HG02798 (cell line): ENCODE results near the gene ARL13B.
A peak's percentile ranks its signal among the peaks of the same experiment; 100 is the strongest.
"Not testable (repeated sequence)": the region's sequence is repeated elsewhere in the genome, so short reads cannot be mapped to it uniquely, and the experiment has no call there.

Experiments used
- ATAC-seq: cut with Tn5 transposase; IDR thresholded peaks from one replicate; pipeline ENCODE4 v1.9.1; 2021; ENCODE audit warnings: mild to moderate bottlenecking; ENCODE audit not compliant: unreplicated experiment, poor library complexity

ARL13B gene

GRCh38 chr3:93979850-93980676 is at the start of gene ARL13B:
Gene ARL13B (plus strand): TSS chr3:93980155. CDS start chr3:93980424, 269 bp downstream.
- peak; percentile 100 for ATAC-seq

GRCh38 chr3:93931597-93932229 is 48.2 kb upstream of the ARL13B start:
- ATAC-seq, result no peak

GRCh38 chr3:93934366-93935046 is 45.4 kb upstream of the ARL13B start:
- ATAC-seq, result no peak

- no peak for ATAC-seq
These were observed 43.4 kb upstream of the ARL13B start for GRCh38 chr3:93936549-93936948.

GRCh38 chr3:93937485-93937884 is 42.5 kb upstream of the ARL13B start:
- not testable (repeated sequence) for ATAC-seq

GRCh38 chr3:93949958-93950357 is 30.0 kb upstream of the ARL13B start:
- not testable (repeated sequence) for ATAC-seq

- no peak for ATAC-seq
These were observed 18.9 kb upstream of the ARL13B start for GRCh38 chr3:93961026-93961425.

GRCh38 chr3:93961489-93961888 is 18.5 kb upstream of the ARL13B start:
- no peak for ATAC-seq

GRCh38 chr3:93962798-93963197 is 17.2 kb upstream of the ARL13B start:
- no peak for ATAC-seq

- not testable (repeated sequence) for ATAC-seq
These were observed 14.8 kb upstream of the ARL13B start for GRCh38 chr3:93965106-93965505.

- no peak for ATAC-seq
These were observed 10.5 kb upstream of the ARL13B start for GRCh38 chr3:93969443-93969842.

GRCh38 chr3:93969997-93970396 is 10.0 kb upstream of the ARL13B start:
- no peak for ATAC-seq

GRCh38 chr3:93973131-93974126 is 6.5 kb upstream of the ARL13B start, which contains the start of gene PROS1:
Gene PROS1 (minus strand): TSS chr3:93973896. CDS start chr3:93973749, 147 bp downstream.
- ATAC-seq, result peak; percentile 90

GRCh38 chr3:93981649-93982048 is 1.7 kb downstream of the ARL13B start:
- ATAC-seq, result no peak

- ATAC-seq, result no peak
These were observed 3.5 kb downstream of the ARL13B start for GRCh38 chr3:93983408-93983807.

- no peak for ATAC-seq
These were observed 4.7 kb downstream of the ARL13B start for GRCh38 chr3:93984618-93985017.

GRCh38 chr3:93988283-93988682 is 8.3 kb downstream of the ARL13B start:
- ATAC-seq, result no peak

GRCh38 chr3:93988764-93989163 is 8.8 kb downstream of the ARL13B start:
- ATAC-seq, result no peak

GRCh38 chr3:93989241-93989640 is 9.3 kb downstream of the ARL13B start:
- no peak for ATAC-seq

GRCh38 chr3:93991631-93992030 is 11.7 kb downstream of the ARL13B start:
- ATAC-seq, result no peak
